GM18505 (cell line): ENCODE measurements around the gene ADAM11.
"Not testable (repeated sequence)": the region's sequence is repeated elsewhere in the genome, so short reads cannot be mapped to it uniquely, and the experiment has no call there.

Source experiments
- ATAC-seq: cut with Tn5 transposase; IDR thresholded peaks from one replicate; pipeline ENCODE4 v1.9.1; 2021; ENCODE audit not compliant: unreplicated experiment
- POLR2A ChIP-seq: IDR thresholded peaks from 4 replicates; pipeline ENCODE4 v1.6.1; 2011; ENCODE audit warnings: borderline replicate concordance; ENCODE audit not compliant: insufficient read depth, insufficient read length; ENCODE audit errors: extremely low read depth

Gene ADAM11

DNA sequence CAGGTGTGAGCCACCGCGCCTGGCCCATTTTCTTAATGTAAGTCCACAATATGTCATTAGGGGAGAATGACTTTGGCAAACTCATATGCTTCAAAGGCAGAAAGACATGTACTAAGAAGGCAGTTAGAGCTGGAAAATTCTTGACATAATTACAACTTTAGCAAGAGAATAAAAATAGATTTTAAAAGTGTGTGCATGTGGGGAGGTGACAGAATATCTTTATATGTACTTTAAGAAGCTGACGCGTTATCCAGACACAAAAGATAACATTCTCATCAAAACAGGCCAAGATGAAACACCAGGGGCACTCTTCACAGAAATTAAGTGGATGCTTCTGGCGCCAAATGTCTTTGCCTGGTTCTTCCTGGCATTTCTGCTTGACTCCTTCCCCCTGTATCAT is 43.1 kb downstream of the ADAM11 start:
- no peak for TF ChIP-seq POLR2A

DNA sequence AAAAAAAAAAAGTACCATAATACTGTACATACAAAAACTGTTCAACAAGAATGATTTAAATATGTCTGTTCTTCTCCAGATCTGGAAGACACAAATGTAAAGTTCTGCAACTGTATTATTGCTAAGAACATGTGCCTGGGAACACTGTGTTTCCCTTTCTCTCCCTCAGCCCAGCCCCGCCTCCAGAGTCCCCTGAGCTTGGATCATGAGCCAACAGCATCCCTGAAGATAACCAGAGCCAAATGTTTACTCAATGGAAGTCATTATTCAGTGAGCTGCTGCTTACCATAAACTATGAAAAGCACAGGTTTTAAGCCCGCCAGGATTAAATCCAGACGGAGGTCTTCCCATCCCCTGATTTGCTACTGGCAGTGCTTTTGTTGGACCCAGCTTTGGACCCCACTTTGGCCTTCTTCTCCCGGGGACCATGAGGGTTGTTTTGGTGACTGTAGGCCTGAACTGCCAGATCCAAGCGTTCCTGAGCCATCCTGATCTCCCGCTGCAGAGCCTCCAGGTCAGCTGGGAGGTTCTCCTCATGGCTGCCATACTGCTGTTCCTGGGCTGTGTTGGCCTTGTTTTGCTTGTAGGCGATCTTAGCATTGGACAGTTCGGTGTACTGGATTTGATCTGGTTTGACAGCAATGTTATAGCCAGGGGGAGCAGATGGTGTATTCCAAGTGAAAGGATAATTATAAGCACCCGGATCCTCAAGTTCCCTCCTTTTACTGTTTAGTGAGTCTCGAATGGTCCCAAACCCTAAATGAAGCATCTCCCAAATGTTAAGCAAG is 45.7 kb downstream of the ADAM11 start:
- no peak for TF ChIP-seq POLR2A
- no peak for ATAC-seq

More for the DNA sequence above, 43.1 kb downstream of the ADAM11 start:
- ATAC-seq: no peak

DNA sequence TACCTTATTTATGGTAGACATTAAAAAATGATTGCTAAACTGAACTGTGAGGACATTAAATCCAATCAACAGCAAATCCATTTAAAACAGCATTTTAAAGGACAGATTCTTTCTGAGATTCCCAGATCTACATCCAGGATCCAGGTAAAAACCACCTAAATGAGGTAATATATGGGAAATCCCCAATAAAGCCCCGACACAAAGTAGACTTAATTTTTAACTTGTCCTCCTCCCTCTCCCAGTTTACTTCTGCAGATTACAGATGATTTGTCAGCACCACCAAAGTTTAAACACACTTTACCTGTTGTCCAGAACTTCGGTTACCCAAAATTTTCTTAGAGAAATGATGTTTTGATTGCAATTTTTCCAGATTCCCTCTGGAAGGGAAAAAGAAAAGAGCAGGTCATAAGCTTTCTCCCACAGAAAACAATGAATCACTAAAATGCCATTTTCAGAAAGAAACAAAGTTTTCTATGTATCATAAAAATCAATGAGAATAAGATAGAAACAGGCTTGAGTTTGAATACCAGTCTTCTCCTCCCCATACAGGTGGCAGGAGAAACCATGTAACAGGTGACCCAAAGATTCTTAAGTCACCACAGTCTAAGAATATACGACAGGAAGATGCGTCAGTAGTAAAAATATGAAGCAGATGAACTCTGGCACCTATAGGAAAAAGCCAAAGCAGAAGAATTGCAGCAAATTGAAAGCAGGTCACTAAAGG is 48.5 kb downstream of the ADAM11 start:
- no peak for ATAC-seq

DNA sequence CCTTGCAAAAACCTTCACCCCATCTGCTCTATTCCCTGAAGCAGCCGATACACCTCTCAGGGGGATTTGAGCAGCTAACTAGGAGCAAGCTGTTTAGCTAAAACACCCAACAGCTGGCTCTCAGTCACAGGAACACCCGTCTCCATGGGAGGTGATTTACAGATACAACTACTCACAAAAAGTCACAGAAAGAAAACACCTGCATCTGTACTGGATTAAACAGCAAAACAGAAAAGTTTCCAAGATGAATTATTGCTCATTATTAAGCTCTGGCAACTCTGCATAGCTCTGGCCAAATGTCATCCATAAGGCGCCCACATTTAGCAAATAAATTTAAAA is 49.0 kb downstream of the ADAM11 start:
- no peak for ATAC-seq
- no peak for TF ChIP-seq POLR2A

More for the DNA sequence above, 48.5 kb downstream of the ADAM11 start:
- TF ChIP-seq POLR2A: no peak

DNA sequence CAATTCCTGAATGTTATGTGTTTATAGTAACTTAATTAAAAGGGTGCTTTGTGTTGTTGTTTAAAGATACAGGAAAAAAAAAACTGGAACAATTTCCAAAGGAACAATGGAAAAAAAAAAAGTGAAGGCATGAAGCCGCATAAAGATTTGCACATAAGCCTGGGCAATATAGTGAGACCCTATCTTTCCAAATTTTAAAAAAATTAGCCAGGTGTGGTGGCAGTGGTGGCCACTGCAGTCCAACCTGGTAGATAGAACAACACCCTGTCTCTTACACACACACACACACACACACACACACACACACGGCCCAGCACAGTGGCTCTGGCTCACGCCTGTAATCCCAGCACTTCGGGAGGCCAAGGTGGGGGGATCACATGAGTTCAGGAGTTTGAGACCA is 49.4 kb downstream of the ADAM11 start:
- ATAC-seq: no peak
- no peak for TF ChIP-seq POLR2A

DNA sequence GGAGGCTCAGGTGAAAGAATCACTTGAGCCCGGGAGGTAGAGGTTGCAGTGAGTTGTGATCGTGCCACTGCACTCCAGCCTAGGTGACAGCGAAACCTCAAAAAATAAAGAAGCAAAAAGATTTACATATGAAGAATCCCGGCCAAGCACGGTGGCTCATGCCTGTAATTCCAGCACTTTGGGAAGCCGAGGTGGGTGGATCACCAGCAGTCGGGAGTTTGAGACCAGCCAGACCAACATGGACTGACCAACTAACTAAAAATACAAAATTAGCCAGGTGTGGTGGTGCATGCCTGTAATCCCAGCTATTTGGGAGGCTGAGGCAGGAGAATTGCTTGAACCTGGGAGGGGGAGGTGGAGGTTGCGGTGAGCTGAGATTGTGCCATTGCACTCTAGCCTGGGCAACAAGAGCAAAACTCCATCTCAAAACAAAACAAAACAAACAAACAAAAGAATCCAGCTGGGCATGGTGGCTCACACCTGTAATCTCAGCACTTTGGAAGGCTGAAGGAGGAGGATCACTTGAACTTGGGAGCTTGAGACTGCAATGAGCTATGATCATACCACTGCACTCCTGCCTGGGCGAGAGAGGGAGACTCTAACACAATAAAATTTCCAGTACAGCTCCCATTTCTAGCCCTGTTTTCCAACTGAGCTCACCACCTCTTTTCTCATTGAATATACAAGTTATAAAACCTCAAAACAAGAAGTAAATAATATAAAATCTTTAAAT is 50.0 kb downstream of the ADAM11 start:
- ATAC-seq: not testable (repeated sequence)

DNA sequence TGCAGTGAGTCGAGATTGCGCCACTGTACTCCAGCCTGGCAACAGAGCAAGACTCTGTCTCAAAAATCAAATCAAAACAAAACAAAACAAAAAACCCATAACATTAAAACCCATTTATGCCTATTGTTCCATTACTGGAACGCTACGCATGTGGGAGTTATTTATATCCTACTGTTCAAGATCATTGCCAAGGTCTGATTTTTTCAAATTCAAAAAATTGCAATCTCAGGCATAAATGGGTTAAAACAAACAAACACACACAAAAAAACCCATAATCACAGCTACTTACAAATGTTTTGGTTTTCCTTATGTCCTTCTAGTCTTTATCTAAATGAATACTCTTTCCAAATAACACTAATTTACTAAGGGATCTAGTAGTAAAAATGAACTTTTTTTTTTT is 53.5 kb downstream of the ADAM11 start:
- ATAC-seq: no peak
- no peak for TF ChIP-seq POLR2A

DNA sequence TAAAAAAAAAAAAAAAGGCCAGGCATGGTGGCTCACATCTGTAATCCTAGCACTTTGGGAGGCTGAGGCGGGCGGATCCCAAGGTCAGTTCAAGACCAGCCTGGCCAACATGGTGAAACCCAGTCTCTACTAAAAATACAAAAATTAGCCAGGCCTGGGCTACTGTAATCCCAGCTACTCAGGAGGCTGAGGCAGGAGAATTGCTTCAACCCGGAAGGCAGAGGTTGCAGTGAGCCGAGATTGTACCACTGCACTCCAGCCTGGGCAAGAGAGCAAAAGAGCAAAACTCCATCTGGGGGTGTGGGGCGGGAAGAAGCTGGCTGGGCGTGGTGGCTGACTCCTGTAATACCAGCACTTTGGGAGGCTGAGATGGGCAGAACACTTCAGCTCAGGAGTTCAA is 59.7 kb downstream of the ADAM11 start:
- ATAC-seq: not testable (repeated sequence)

DNA sequence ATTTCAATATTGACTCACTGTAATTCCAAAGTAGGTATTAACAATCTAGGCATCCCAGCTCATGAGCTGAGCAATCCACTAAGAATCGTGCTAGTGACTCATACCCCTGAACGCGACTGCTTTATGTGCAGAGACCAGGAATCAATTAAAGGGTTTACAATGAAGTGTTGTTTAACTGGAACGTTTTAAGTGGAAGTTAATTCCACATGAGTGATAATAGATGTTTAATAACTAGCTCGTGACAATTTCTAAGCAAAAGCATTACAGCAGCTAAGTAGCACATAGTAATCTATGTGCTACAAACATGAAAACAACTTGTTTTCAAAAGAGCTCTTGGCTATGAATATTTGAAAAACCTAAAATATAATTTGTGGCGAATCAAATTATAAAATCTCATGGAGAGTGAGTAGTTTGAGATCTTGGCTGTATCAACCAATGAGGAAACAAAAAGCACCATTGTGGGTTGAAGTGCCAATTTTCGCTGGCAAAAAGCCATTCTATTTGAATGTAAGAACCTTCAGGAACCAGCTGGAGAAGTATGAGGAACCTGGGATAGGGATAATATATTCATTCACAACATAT is 61.9 kb downstream of the ADAM11 start:
- no peak for ATAC-seq
- no peak for TF ChIP-seq POLR2A

DNA sequence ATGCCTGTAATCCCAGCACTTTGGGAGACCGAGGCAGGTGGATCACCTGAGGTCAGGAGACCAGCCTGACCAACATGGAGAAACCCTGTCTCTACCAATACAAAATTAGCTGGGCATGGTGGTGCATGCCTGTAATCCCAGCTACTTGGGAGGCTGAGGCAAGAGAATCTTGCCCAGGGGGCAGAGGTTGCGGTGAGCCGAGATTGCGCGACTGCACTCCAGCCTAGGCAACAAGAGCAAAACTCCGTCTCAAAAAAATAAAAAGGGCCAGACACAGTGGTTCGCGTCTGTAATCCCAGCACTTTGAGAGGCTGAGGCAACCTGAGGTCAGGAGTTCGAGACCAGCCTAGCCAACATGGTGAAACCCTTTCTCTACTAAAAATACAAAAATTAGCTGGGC is 66.4 kb downstream of the ADAM11 start:
- not testable (repeated sequence) for ATAC-seq

DNA sequence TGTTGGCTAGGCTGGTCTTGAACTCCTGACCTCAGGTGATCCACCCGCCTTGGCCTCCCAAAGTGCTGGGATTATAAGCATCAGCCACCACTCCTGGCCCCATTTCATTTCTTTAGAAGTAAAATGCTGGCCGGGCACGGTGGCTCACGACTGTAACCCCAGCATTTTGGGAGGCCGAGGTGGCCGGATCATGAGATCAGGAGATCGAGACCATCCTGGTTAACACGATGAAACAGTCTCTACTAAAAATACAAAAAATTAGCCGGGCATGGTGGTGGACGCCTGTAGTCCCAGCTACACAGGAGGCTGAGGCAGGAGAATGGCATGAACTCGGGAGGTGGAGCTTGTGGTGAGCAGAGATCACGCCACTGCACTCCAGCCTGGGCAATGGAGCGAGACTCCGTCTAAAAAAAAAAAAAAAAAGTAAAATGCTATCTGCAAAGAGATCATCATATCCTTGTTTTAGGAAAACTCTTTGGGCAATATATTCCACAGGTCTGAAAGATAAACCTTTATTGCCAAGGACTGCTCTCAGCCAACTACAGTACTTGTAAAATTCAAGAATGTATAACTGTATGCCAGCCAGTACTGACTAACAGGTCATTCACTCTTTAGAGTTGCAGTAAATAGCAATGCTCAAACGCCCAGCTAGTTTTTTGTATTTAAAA is 67.5 kb downstream of the ADAM11 start:
- ATAC-seq: no peak
- TF ChIP-seq POLR2A: no peak

DNA sequence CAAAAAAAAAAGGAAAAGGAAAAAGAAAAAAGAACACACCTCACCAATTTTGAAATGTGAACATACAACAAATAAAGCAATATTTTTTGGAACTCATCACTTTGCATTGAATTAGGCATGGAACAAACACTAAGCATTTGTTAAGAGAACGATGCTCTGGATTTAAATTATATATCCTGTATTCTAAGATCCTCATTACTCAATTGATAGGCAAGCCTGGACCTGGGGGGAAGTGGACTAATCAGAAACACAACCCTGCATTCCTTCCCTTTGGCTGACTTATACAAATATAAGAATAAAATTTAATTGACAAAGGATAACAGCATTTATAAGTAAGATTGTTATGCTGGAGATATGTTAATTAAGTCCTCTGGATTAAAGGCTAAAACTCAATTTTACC is 69.1 kb downstream of the ADAM11 start:
- no peak for TF ChIP-seq POLR2A
- ATAC-seq: no peak

DNA sequence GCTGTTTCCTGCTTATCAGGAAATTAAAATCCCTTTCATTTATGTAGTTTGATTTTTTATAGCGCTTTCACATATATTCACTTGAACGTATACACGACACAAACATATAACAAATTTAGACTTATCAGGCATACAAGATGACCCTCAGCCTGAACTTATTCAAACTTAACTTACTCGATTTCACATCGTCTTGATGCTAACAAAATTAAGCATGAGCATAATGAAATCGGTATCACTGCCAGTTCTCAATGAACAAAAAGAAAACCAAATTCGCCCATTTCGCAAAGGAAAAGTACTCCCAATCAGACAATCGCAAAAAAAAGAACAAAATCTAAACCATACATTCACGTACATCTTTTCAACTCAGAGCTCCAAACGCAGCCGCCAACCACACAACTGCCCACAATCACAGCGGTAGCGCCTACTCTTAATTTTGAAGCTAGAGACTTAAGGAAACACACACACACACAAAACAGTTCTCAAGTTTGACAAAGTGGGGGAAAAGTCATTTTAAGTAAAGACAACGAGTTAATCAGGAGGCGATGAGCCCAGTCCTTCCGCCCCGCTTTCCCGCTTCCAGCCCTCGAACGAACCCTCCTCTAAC is 70.2 kb downstream of the ADAM11 start:
- TF ChIP-seq POLR2A: no peak
- no peak for ATAC-seq

DNA sequence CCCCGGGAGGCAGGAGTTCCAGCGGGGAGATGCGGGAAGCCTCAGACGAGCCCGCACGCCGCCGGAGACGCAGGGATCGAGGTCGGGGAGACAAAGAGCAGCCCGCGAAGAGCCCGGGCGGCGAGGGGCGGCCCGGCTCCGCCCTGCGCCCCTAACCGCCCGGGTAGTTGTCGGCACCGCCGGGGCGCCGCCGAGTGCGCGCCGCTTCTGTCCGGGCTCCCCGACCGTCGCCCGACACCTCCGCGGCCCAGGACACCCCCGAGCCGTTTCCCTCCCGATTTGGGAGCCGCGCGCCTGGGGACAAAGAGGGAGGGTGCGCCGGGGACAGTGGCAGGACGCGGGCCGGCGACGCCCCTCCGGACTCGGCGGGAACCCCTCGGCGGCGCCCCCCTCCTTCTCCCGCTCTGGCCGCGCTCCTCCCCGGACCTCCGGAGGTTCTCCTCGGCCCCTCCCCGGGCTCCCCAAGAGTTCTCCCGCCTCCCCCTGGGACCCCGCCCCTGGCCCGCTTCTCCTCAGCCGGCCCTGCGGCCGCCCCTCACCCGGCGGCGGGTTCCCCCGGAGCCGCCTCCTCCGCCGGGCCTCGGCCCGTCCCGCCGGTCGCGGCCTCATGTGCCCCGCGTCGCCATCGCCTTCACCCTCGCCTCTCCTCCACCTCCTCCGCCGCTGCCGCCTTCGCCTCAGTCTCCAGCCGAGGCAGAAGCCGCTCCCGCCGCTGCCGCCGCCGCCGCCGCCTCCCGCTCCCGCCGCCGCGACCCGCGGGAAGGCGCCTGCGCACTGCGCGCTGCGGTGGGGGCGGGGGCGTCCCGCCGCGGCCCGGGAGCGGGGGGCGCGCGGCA is 71.0 kb downstream of the ADAM11 start, which contains the start of gene GJC1:
GJC1 (minus strand) TSS at position 765 of the 836 bp plus-strand sequence. CDS start 24,470 bp downstream, outside the sequence.
- ATAC-seq: no peak
- no peak for TF ChIP-seq POLR2A
